Activated naive CD4-positive, alpha-beta T cell (primary cell): ENCODE results near the gene DLGAP1.
"Not testable (repeated sequence)": the region's sequence is repeated elsewhere in the genome, so short reads cannot be mapped to it uniquely, and the experiment has no call there.

Experiments used
- DNase-seq, 4 experiments: peaks; one replicate each; lab custom pipeline; 2025; lab: John Stamatoyannopoulos, UW

Gene DLGAP1

GRCh38 chr18:3603421-3604234 lies 851.5 kb downstream of the DLGAP1 start:
- DNase-seq, result no peak

GRCh38 chr18:3601106-3601755 lies 853.9 kb downstream of the DLGAP1 start:
- not testable (repeated sequence) for DNase-seq

GRCh38 chr18:3599861-3600260 lies 855.2 kb downstream of the DLGAP1 start:
- DNase-seq, result no peak

- DNase-seq, result no peak
Observed at GRCh38 chr18:3599195-3599594, 855.9 kb downstream of the DLGAP1 start.

GRCh38 chr18:3598581-3598980 lies 856.5 kb downstream of the DLGAP1 start:
- no peak for DNase-seq

GRCh38 chr18:3597409-3598357 lies 857.4 kb downstream of the DLGAP1 start:
- DNase-seq, result no peak

- DNase-seq, result no peak
Observed at GRCh38 chr18:3596637-3597384, 858.3 kb downstream of the DLGAP1 start.

- DNase-seq, result no peak
Observed at GRCh38 chr18:3596324-3596636, 858.8 kb downstream of the DLGAP1 start.

GRCh38 chr18:3595369-3596273 lies 859.5 kb downstream of the DLGAP1 start:
- DNase-seq, result no peak

GRCh38 chr18:3594760-3595368 lies 860.2 kb downstream of the DLGAP1 start:
- DNase-seq, result no peak

GRCh38 chr18:3593904-3594759 lies 861.0 kb downstream of the DLGAP1 start:
- peak; percentile 65 to 85 (median 76) for DNase-seq

- DNase-seq, result no peak
Observed at GRCh38 chr18:3593381-3593903, 861.7 kb downstream of the DLGAP1 start.

- DNase-seq, result no peak
Observed at GRCh38 chr18:3592864-3593263, 862.2 kb downstream of the DLGAP1 start.

GRCh38 chr18:3590096-3590630 lies 864.9 kb downstream of the DLGAP1 start:
- DNase-seq, result no peak

- peak; percentile 13 to 48 (median 18) for DNase-seq
Observed at GRCh38 chr18:3585656-3586509, 869.2 kb downstream of the DLGAP1 start.

GRCh38 chr18:3584897-3585460 lies 870.1 kb downstream of the DLGAP1 start:
- no peak for DNase-seq

GRCh38 chr18:3584266-3584861 lies 870.7 kb downstream of the DLGAP1 start:
- DNase-seq, result no peak
